ENCODE results near the gene RILPL2. TPM values are rescaled to one million over a fixed set of nuclear protein-coding genes. Genes with fewer than 3 reads are reported as not detected.

RILPL2 gene
- total and polyA plus RNA-seq, 2 experiments from 2014 or later, result 1.4 to 2.0 TPM

GRCh38 chr12:123421314-123421713 is 15.2 kb downstream of the RILPL2 start:
- Histone ChIP-seq H3K4me3 (no peak overlapping the region), H3F3A (replicated peaks; ENCODE audit: low read depth) (no peaks in the 10 kb centered on the region), H3K4me1 (ENCODE audit: insufficient read depth) (no peaks in the 10 kb centered on the region), H2AFZ (no peak overlapping the region), H3K36me3 (ENCODE audit: insufficient read depth) (no peaks in the 10 kb centered on the region), H3K79me2 (replicated peaks; ENCODE audit: insufficient read depth) (no peaks in the 10 kb centered on the region), H3K9me2 (ENCODE audit: insufficient read depth) (no peaks in the 10 kb centered on the region), H3K4me2 (no peak overlapping the region), H3K27ac (ENCODE audit: low read depth) (no peak overlapping the region), H4K20me1 (replicated peaks; ENCODE audit: insufficient read depth) (no peaks in the 10 kb centered on the region), H3K27me3 (ENCODE audit: insufficient read depth) (no peaks in the 10 kb centered on the region)
- peak; percentile 24 for DNase-seq (ENCODE audit: low spot score)
- Mint-ChIP-seq H3K4me3 (no peak overlapping the region), H3K36me3 (ENCODE audit: low read depth) (no peaks in the 10 kb centered on the region), H3K9me3 (peaks cover 10% of the 10 kb centered on the region), H3K27me3 (ENCODE audit: insufficient read depth, low read depth, poor library complexity) (no peaks in the 10 kb centered on the region), H3K4me1 (no peaks in the 10 kb centered on the region), H3K27ac (no peak overlapping the region)
- TF ChIP-seq POLR2AphosphoS5 (IDR thresholded peaks at IDR 0.05; ENCODE audit: low read depth), result no peak
- TF ChIP-seq CTCF (conservative IDR thresholded peaks at IDR 0.05; ENCODE audit: low read depth in 2 of 2), result peak; percentile 5 to 19; a peak in 1 of 4 replicates
- ATAC-seq, result peak; percentile 68

- no peaks in the 10 kb centered on the region for H3K4me1 ChIP-seq (ENCODE audit: insufficient read depth)
Measured at GRCh38 chr12:123410041-123410412, 26.5 kb downstream of the RILPL2 start.

More at GRCh38 chr12:123410041-123410412, 26.5 kb downstream of the RILPL2 start:
- Histone ChIP-seq H3K9me2 (ENCODE audit: insufficient read depth) (no peaks in the 10 kb centered on the region), H3K27me3 (ENCODE audit: insufficient read depth) (no peaks in the 10 kb centered on the region), H3F3A (replicated peaks; ENCODE audit: low read depth) (no peaks in the 10 kb centered on the region), H3K27ac (ENCODE audit: low read depth) (no peak overlapping the region), H3K79me2 (replicated peaks; ENCODE audit: insufficient read depth) (no peaks in the 10 kb centered on the region), H4K20me1 (replicated peaks; ENCODE audit: insufficient read depth) (peaks cover 4% of the 10 kb centered on the region; the same call in 1 of the 2 replicates), H3K36me3 (ENCODE audit: insufficient read depth) (peaks cover 2% of the 10 kb centered on the region; the same call in 1 of the 2 replicates), H3K4me3 (no peak overlapping the region), H3K4me2 (no peak overlapping the region), H2AFZ (no peak overlapping the region)
- no peak overlapping the region for H3K27ac Mint-ChIP-seq
- H3K27me3 Mint-ChIP-seq (ENCODE audit: insufficient read depth, low read depth, poor library complexity), result peaks cover 6% of the 10 kb centered on the region
- peaks cover 2% of the 10 kb centered on the region; the same call in 1 of the 3 replicates for H3K9me3 Mint-ChIP-seq
- H3K4me3 Mint-ChIP-seq, result no peak overlapping the region
- H3K4me1 Mint-ChIP-seq, result no peaks in the 10 kb centered on the region
- no peak for TF ChIP-seq EZH2phosphoT487 (IDR thresholded peaks at IDR 0.05; ENCODE audit: unreplicated experiment)
- no peak for TF ChIP-seq ZNF114 (CRISPR knock-in tag; IDR thresholded peaks at IDR 0.05)
- no peak for TF ChIP-seq ZNF462 (CRISPR knock-in tag; IDR thresholded peaks at IDR 0.05)
- no peak for TF ChIP-seq NANOG (IDR thresholded peaks at IDR 0.05; ENCODE audit: borderline replicate concordance)
- H3K36me3 Mint-ChIP-seq (ENCODE audit: low read depth), result peaks cover 24% of the 10 kb centered on the region; the same call in 2 of the 3 replicates
- DNase-seq (ENCODE audit: low spot score) (no peak), ATAC-seq (no peak)

All from GM23338 (cell line).